Lung (tissue), 12 donors: ENCODE data around the gene OPN1SW. TPM values are rescaled to one million over a fixed set of nuclear protein-coding genes. Genes with fewer than 3 reads are reported as not detected.

Experiments
- ATAC-seq: fragments of 200-7000 bp; cut with Tn5 transposase; one replicate; pipeline ENCODE4 v1.9.1; 2020; ENCODE audit warnings: moderate number of reproducible peaks; ENCODE audit not compliant: insufficient read depth, low FRiP score
- DNase-seq, 3 donors: peaks; one replicate each; pipeline ENCODE4 v3.0.0-alpha.2; 2013 to 2017
- H3K27ac ChIP-seq, 2 donors: one replicate each; pipeline ENCODE4 v1.5.1; 2013; ENCODE audit warnings: mild to moderate bottlenecking in 2 of 2, moderate library complexity in 2 of 2, control low read depth in 1 of 2, inconsistent platforms in 1 of 2, low read depth in 1 of 2, low read length in 1 of 2
- H3K27me3 ChIP-seq, 3 donors: one replicate each; pipeline ENCODE4 v1.5.1; 2013; ENCODE audit warnings: low read length in 2 of 3; ENCODE audit not compliant: control insufficient read depth in 3 of 3, insufficient read depth in 3 of 3
- H3K36me3 ChIP-seq, 4 donors: one replicate each; pipeline ENCODE4 v1.5.1; 2013; ENCODE audit warnings: low read length in 4 of 4, mild to moderate bottlenecking in 1 of 4, moderate library complexity in 1 of 4; ENCODE audit not compliant: control insufficient read depth in 4 of 4, insufficient read depth in 4 of 4
- H3K4me1 ChIP-seq, 5 donors: one replicate each; pipeline ENCODE4 v1.5.1; 2013; ENCODE audit warnings: low read length in 5 of 5, mild to moderate bottlenecking in 2 of 5, moderate library complexity in 1 of 5; ENCODE audit not compliant: control insufficient read depth in 5 of 5, insufficient read depth in 5 of 5
- H3K4me3 ChIP-seq: one replicate; pipeline ENCODE4 v1.5.1; 2013; ENCODE audit warnings: mild to moderate bottlenecking, control low read depth, moderate library complexity
- H3K9ac ChIP-seq, 2 donors: one replicate each; pipeline ENCODE4 v1.5.1; 2013; ENCODE audit warnings: low read length in 2 of 2, control low read depth in 1 of 2; ENCODE audit not compliant: insufficient read depth in 1 of 2
- H3K9me3 ChIP-seq, 4 donors: one replicate each; pipeline ENCODE4 v1.5.1; 2013; ENCODE audit warnings: low read length in 3 of 4, mild to moderate bottlenecking in 1 of 4, moderate library complexity in 1 of 4; ENCODE audit not compliant: control insufficient read depth in 4 of 4, insufficient read depth in 3 of 4
- WGBS, 2 donors: extraction: QIAGEN DNeasy Blood & Tissue Kit; methylation state at CpG; one replicate each; pipeline ENCODE4 v1.1.7; 2013; 5-methylcytosine and 5-hydroxymethylcytosine counted together
- polyA plus RNA-seq, 2 donors: library from polyadenylated mRNA; stranded (reverse); fragments of 200-250 nt; gene quantifications; one replicate each; pipeline ENCODE4 v1.2.1, GENCODE V29; 2013
- total RNA-seq, 2 donors: library from RNA; depleted of rRNA in 1 of 2; stranded (reverse); fragments of >200 nt in 1 of 2; gene quantifications; one replicate each; pipeline ENCODE4 v1.2.1, GENCODE V29; 2014 to 2021
- TF ChIP-seq, protein P1 (sequence below): IDR thresholded peaks from 2 replicates; pipeline ENCODE4 v1.5.1; 2012; ENCODE audit warnings: mild to moderate bottlenecking; ENCODE audit errors: control extremely low read depth, extremely low read depth
- donor health status: control.
- donor health status: control.
- donor health status: Bipolar disorder and iron deficiency.
- donor health status: healthy.
- donor health status: DM: yes; HTN: yes; CAD: no.

OPN1SW gene
- total and polyA plus RNA-seq, 4 donors: not detected

GRCh38 chr7:128815289-128815942 is 39.8 kb upstream of the OPN1SW start:
- no peaks in the 10 kb centered on the region for H3K27me3 ChIP-seq
- no peak overlapping the region for H3K9ac ChIP-seq
- 88 to 89% methylated on average over 7 of the region's 7 CpGs for WGBS, 2 donors
- no peak overlapping the region for H3K27ac ChIP-seq
- ATAC-seq (no peak), DNase-seq (no peak)
- TF ChIP-seq, protein P1, sequence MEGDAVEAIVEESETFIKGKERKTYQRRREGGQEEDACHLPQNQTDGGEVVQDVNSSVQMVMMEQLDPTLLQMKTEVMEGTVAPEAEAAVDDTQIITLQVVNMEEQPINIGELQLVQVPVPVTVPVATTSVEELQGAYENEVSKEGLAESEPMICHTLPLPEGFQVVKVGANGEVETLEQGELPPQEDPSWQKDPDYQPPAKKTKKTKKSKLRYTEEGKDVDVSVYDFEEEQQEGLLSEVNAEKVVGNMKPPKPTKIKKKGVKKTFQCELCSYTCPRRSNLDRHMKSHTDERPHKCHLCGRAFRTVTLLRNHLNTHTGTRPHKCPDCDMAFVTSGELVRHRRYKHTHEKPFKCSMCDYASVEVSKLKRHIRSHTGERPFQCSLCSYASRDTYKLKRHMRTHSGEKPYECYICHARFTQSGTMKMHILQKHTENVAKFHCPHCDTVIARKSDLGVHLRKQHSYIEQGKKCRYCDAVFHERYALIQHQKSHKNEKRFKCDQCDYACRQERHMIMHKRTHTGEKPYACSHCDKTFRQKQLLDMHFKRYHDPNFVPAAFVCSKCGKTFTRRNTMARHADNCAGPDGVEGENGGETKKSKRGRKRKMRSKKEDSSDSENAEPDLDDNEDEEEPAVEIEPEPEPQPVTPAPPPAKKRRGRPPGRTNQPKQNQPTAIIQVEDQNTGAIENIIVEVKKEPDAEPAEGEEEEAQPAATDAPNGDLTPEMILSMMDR: no peak
- H3K4me1 ChIP-seq: peaks cover 0 to 3% (median 0%) of the 10 kb centered on the region in 5 donors
- no peaks in the 10 kb centered on the region for H3K36me3 ChIP-seq
- no peak overlapping the region for H3K4me3 ChIP-seq
- H3K9me3 ChIP-seq: peaks cover 0 to 2% (median 0%) of the 10 kb centered on the region in 4 donors

GRCh38 chr7:128814499-128814898 is 38.9 kb upstream of the OPN1SW start:
- H3K9ac ChIP-seq: no peak overlapping the region
- H3K9me3 ChIP-seq: peaks cover 0 to 2% (median 0%) of the 10 kb centered on the region in 4 donors
- no peak for DNase-seq
- no peak overlapping the region for H3K27ac ChIP-seq
- no peak overlapping the region for H3K4me3 ChIP-seq
- no peaks in the 10 kb centered on the region for H3K27me3 ChIP-seq
- TF ChIP-seq, protein P1: no peak
- no peak for ATAC-seq
- 83 to 88% methylated on average over 6 of the region's 6 CpGs for WGBS, 2 donors
- no peaks in the 10 kb centered on the region for H3K36me3 ChIP-seq
- peaks cover 0 to 3% (median 0%) of the 10 kb centered on the region in 5 donors for H3K4me1 ChIP-seq

GRCh38 chr7:128812514-128813168 is 37.0 kb upstream of the OPN1SW start:
- WGBS, 2 donors: 44 to 51% methylated on average over 11 of the region's 11 CpGs
- ATAC-seq (no peak), DNase-seq (peak in 1 of 3 donors; percentile 32)
- Histone ChIP-seq H3K9me3 (peaks cover 0 to 4% (median 0%) of the 10 kb centered on the region in 4 donors), H3K27me3 (no peaks in the 10 kb centered on the region), H3K27ac (no peak overlapping the region), H3K36me3 (peaks cover 0 to under 1% (median 0%) of the 10 kb centered on the region in 4 donors), H3K4me3 (no peak overlapping the region), H3K4me1 (peaks cover 0 to 3% (median 0%) of the 10 kb centered on the region in 5 donors), H3K9ac (no peak overlapping the region)
- TF ChIP-seq, protein P1: no peak
